Osteocyte (in vitro differentiated cells): ENCODE measurements around the gene CENPP. TPM values are rescaled to one million over a fixed set of nuclear protein-coding genes. Genes with fewer than 3 reads are reported as not detected.

Source experiments
- DNase-seq: peaks from one replicate; pipeline ENCODE4 v3.0.0; 2021; ENCODE audit warnings: mixed read lengths; ENCODE audit not compliant: unreplicated experiment; ENCODE audit errors: extremely low spot score
- H3K27ac Mint-ChIP-seq: one replicate; pipeline ENCODE4 v1.8.0; 2021; ENCODE audit warnings: mild to moderate bottlenecking, mixed read lengths; ENCODE audit not compliant: unreplicated experiment
- H3K27me3 Mint-ChIP-seq: one replicate; pipeline ENCODE4 v1.8.0; 2021; ENCODE audit warnings: mixed read lengths; ENCODE audit not compliant: unreplicated experiment
- H3K36me3 Mint-ChIP-seq: one replicate; pipeline ENCODE4 v1.8.0; 2021; ENCODE audit warnings: mixed read lengths; ENCODE audit not compliant: unreplicated experiment
- H3K4me1 Mint-ChIP-seq: one replicate; pipeline ENCODE4 v1.8.0; 2021; ENCODE audit warnings: mixed read lengths; ENCODE audit not compliant: unreplicated experiment
- H3K4me3 Mint-ChIP-seq: one replicate; pipeline ENCODE4 v1.8.0; 2021; ENCODE audit warnings: mild to moderate bottlenecking, moderate library complexity, mixed read lengths; ENCODE audit not compliant: unreplicated experiment
- H3K9me3 Mint-ChIP-seq: one replicate; pipeline ENCODE4 v1.8.0; 2021; ENCODE audit warnings: mixed read lengths; ENCODE audit not compliant: unreplicated experiment
- CTCF ChIP-seq: fragments of 200-600 bp; sonication (generic); IDR thresholded peaks from 2 replicates; pipeline ENCODE4 v1.5.0; 2021; ENCODE audit warnings: antibody characterized with exemption, mild to moderate bottlenecking, moderate library complexity
- total RNA-seq: library from RNA; stranded (reverse); gene quantifications from 2 replicates; pipeline ENCODE4 v1.2.1, GENCODE V29; 2021

CENPP gene
- total RNA-seq, 1 donor from 2014 or later: 11.6 TPM

- Mint-ChIP-seq H3K4me3 (no peak overlapping the region), H3K4me1 (peaks cover 50% of the 10 kb centered on the region), H3K36me3 (peaks cover 35% of the 10 kb centered on the region), H3K27me3 (no peaks in the 10 kb centered on the region), H3K9me3 (peaks cover 30% of the 10 kb centered on the region), H3K27ac (no peak overlapping the region)
- no peak for DNase-seq
- TF ChIP-seq CTCF: no peak
Measured at GRCh38 chr9:92353051-92353450, 27.3 kb downstream of the CENPP start.

GRCh38 chr9:92359394-92359995 lies 33.7 kb downstream of the CENPP start:
- no peak for TF ChIP-seq CTCF
- Mint-ChIP-seq H3K27me3 (no peaks in the 10 kb centered on the region), H3K9me3 (peaks cover 20% of the 10 kb centered on the region), H3K4me1 (peaks cover 25% of the 10 kb centered on the region), H3K27ac (no peak overlapping the region), H3K4me3 (no peak overlapping the region), H3K36me3 (peaks cover 26% of the 10 kb centered on the region)
- DNase-seq: no peak

DNA sequence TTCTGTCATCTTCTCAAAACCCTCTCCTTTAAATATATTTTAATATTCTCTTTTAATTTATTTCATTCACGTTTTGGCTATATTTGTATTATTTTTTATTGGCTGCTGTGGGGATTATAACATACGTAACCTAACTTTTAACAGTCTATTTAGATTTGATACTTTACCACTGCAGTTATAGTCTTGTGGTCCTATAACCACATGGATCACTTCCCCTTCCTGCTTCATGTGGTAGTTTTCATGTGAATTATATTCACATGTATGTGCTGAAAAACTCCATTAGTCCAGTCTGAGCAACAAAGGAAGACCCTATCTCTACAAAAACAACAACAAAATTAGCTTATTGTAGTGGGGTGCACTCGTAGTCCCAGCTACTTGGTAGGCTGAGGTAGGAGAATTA lies 34.3 kb downstream of the CENPP start:
- H3K27me3 Mint-ChIP-seq: no peaks in the 10 kb centered on the region
- peaks cover 16% of the 10 kb centered on the region for H3K9me3 Mint-ChIP-seq
- H3K4me1 Mint-ChIP-seq: peaks cover 19% of the 10 kb centered on the region
- no peak overlapping the region for H3K27ac Mint-ChIP-seq
- H3K4me3 Mint-ChIP-seq: no peak overlapping the region
- H3K36me3 Mint-ChIP-seq: peaks cover 23% of the 10 kb centered on the region
- DNase-seq: no peak
- TF ChIP-seq CTCF: no peak

GRCh38 chr9:92369075-92369474 lies 43.3 kb downstream of the CENPP start:
- Mint-ChIP-seq H3K27me3 (no peaks in the 10 kb centered on the region), H3K9me3 (peaks cover 12% of the 10 kb centered on the region), H3K27ac (no peak overlapping the region), H3K4me1 (no peaks in the 10 kb centered on the region), H3K4me3 (no peak overlapping the region), H3K36me3 (peaks cover 20% of the 10 kb centered on the region)
- TF ChIP-seq CTCF: no peak
- no peak for DNase-seq

DNA sequence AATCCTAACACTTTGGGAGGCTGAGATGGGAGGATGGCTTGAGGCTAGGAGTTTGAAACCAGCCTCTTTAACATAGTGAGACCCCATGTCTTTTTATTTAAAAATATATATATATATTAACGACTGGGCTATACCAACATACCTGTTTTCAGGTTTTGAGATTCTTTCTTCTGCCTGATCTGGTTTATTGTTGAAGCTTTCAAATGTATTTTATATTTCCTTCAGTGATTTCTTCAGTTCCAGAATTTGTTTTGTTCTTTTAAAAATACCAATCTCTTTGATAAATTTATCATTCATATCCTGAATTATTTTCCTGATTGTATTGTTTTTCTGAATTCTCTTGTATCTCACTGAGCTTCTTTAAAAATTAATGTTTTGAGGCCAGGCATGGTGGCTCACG lies 47.4 kb downstream of the CENPP start:
- DNase-seq: no peak
- Mint-ChIP-seq H3K36me3 (peaks cover 24% of the 10 kb centered on the region), H3K9me3 (peaks cover 28% of the 10 kb centered on the region), H3K27me3 (no peaks in the 10 kb centered on the region), H3K4me3 (no peak overlapping the region), H3K27ac (no peak overlapping the region), H3K4me1 (peaks cover 18% of the 10 kb centered on the region)
- TF ChIP-seq CTCF: no peak
